HG03280 (cell line): ENCODE data around the gene SLC8A3.

Experiments used
- ATAC-seq: cut with Tn5 transposase; IDR thresholded peaks from one replicate; pipeline ENCODE4 v1.9.1; 2021; ENCODE audit warnings: mild to moderate bottlenecking, moderate library complexity; ENCODE audit not compliant: unreplicated experiment

The SLC8A3 gene

GRCh38 chr14:70123796-70124195 lies 65.0 kb downstream of the SLC8A3 start:
- ATAC-seq: no peak

DNA sequence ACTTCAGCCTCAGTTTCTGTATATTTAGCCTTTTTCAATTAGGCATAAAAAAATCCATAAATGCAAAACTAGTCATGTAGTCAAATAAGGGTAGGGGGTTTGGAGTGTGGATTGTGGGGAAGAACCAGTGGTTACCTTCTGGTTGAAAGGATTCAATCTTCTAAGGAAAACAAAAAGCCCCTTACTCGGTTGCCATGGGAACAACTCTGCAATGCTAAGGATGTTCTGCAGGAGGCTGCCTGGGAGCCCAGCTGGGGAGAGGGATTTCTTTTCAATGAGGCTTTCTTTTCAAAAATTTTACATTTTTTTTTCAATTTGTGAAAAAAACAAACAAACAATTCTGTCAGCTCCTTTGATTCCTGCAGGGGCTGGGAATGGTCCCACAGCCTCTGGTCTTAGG lies 67.2 kb downstream of the SLC8A3 start:
- no peak for ATAC-seq

GRCh38 chr14:70118064-70118463 lies 70.7 kb downstream of the SLC8A3 start:
- ATAC-seq: no peak

DNA sequence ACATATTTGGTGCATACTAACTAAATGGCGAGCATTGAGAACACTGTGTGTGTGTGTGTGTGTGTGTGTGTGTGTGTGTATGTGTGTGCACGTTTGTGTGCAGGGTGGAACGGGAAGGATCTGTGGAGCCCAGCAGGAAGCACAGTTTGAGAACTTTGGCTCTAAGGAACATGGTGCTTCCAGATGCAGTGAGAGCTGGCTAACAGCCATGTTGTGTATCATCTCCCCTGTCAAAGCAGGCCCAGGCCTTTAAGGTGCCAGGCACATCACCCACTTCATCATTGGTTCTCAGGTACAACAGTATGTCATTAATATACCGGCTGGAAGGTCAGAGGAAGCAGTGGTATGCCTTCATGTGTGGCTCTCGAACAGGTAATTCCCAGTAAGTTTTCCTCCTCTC lies 72.5 kb downstream of the SLC8A3 start:
- ATAC-seq: no peak

GRCh38 chr14:70114621-70115156 lies 74.1 kb downstream of the SLC8A3 start:
- no peak for ATAC-seq

DNA sequence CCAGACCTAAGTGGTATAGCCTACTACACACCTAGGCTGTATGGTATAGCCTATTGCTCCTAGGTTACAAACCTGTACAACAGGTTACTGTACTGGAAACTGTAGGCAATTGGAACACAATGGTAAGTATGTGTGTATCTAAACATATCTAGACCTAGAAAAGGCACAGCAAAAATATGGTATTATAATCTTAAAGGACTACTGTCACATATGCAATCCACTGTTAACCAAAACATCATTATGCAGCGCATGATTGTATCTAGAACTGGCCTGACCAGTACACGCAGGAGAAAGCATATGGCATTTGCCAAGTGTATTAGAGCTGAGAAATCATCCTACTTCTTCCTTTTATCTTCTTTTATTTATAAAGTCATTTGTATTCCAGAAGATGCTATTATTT lies 75.5 kb downstream of the SLC8A3 start:
- no peak for ATAC-seq

DNA sequence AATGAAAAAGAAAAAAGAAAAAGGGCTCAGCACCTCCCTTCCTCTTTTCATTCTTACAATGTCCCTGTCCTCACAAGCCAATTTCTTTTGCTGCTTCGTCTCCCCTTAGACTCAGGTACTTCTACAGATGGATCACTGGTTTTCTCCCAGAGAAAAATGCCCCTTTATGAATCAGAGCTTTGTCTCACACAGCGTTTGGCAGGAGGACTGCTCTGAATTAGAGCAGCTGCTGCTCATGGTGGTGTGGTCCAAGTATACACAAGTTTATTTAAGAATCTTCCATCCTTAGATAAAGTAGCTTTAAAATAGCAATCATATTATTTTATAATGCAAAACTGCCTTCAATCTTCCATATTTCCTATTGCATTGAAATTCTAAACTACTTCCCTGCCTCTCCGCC lies 80.3 kb downstream of the SLC8A3 start:
- ATAC-seq: no peak

GRCh38 chr14:70107309-70107708 lies 81.4 kb downstream of the SLC8A3 start:
- ATAC-seq: no peak

GRCh38 chr14:70100071-70100470 lies 88.7 kb downstream of the SLC8A3 start:
- no peak for ATAC-seq

GRCh38 chr14:70098250-70098809 lies 90.4 kb downstream of the SLC8A3 start:
- no peak for ATAC-seq

- no peak for ATAC-seq
Measured at GRCh38 chr14:70097576-70098249, 91.0 kb downstream of the SLC8A3 start.

DNA sequence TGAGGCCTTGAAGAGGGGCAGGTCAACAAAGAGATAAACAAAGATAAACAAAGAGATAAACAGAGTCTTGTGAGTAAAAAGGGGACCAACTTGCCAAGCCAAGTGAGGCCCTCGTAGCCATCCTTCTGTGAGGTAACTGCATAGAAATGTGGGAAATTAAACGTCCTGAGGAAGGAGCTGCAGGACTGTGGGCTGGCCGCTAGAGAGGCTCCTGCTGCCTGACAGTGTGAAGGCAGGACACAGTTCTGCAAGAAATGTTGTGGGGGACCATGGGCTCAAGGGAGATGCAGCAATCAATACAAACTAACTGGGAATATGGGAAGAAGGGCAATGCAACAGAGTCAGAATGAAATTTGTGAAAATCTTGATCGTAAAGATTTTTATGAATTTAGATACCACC lies 91.9 kb downstream of the SLC8A3 start:
- ATAC-seq: no peak

DNA sequence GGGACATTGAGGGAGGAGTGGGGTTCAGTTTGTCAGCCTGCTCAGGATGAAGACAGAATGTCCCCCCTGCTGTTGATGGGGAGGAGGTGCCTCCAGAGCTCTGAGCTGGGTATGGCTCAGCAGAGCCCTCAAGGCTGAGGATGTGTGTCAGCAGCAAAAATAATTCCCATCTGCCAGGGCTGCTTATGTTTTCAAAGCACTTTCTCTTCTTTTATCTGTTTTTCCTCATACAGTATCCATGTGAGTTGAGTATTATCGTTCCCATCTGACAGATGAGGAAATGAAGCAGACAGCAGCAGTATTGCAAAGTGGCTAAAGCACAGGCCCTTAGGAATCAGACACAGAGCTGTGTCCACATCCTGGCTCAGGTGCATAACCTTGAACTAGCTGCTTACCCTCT lies 94.1 kb downstream of the SLC8A3 start:
- no peak for ATAC-seq

- no peak for ATAC-seq
Measured at GRCh38 chr14:70094106-70094505, 94.6 kb downstream of the SLC8A3 start.

DNA sequence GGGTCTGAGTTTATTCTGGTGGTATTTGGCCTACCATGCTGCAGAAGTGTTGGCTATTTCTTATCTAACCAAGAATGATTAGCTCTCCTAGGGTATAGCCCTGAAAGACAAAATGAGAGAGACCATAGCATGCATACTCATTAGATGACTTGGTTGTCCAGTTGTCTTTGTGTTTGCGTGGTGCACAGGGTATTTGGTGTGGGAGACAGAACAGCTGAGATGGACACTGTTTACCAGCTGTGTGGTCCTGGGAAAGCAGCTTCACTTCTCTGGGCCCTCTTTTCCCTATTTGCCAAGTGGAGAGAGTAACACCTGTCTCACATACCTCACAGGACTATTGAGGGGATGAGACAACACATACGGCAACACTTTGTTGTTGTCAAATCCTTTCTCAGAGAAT lies 95.6 kb downstream of the SLC8A3 start:
- ATAC-seq: no peak

DNA sequence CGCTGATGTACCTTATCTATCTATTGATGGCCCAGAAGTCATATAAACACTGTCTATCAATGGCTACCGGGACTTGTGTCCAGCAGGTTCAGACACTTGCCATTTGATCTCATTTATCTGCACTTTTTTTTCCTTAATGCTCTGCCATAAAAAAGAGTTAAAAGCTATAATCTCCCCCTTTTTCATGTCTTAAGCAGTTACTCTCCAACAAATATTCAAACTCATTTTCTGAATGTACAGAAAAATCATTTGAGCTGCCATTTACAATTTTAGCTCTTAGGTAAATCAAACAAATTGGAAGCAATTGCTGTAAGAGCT lies 101.4 kb downstream of the SLC8A3 start:
- no peak for ATAC-seq

DNA sequence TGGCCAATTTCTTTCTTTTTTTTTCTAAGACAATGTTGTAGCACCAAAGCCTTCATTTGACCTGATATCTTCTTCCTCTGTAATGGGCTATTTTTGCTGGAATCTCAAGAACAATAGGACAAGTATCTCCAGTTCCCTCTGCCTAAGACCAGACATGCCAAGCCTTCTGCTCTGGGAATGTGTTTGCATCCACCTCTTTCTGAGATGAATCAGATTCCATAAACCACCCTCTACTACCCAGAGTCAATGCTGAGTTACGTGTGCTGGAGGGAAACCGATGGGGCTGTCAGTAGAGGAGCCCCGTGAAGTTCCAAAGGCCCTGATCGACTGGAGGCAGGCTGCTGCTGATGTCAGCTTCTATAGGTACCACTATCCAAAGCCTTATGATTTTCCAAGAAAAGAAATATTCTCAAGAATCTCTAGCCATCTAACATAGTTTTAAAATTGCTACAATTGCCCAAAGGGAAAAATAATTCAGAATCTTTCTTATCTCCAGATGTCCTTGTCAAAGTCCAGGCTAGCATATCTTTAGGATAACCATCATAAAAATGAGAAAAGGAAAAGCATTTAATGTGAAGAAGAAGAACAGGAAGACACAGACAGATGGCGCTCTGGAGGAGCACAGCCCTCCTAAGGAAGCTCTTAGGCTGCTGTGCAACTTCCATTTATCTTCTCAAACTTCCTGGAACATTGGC lies 101.9 kb downstream of the SLC8A3 start:
- ATAC-seq: no peak

DNA sequence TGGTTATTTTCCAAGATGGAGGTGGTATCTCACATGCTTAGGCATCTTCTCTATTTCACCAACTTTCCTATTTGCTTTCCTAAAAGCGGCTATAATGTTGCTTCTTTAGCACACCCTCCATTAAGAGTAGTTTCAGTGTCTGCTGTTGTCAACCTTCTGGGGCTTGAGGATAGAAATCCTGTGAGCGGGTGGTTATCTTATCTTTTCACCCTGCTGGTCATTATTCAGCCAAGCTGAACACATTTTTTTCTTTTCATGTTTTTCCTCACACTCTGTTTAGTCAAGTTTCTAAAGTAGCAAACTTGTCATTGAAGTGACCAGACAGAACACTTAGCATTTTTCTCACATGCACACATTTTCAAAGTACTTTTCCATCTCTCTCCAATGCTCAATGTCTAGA lies 104.5 kb downstream of the SLC8A3 start:
- no peak for ATAC-seq

DNA sequence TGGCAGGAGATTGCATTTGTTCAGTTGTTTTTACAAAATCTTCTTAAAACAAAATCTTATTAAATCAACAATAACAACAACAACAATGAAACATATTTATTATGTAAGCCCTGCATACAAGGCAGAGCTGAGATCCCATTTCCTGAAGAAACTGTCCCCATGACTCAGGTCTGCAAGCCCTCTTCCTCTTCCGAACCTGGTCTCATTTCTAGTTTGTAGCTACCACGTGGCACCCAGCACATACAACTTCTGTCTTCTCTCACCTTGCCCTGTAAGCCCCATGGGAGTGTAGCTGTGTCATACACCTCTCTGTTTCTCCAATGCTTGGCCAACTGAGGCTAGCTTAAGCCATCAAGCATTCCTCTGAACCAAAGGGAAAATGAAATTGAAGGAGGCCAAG lies 106.4 kb downstream of the SLC8A3 start:
- ATAC-seq: no peak

- ATAC-seq: no peak
Measured at GRCh38 chr14:70080076-70080475, 108.7 kb downstream of the SLC8A3 start.

DNA sequence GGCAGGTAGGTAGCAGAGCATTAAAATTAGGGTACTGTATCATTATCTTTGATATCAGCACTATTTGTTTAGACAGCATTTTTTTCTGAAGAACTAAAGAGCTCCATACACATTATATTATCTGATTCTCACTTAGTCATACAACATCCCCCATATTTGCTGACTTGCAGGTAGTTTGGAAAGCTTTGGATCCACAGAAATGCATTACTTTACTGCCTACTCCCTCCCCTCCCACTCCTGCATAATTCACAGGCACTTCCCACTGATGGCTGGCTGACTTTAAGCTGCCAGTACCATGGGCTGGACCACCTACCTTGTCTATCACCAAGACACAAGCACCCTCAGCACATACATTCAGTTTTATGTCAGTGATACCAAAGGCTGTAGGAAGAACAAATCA lies 110.4 kb downstream of the SLC8A3 start:
- ATAC-seq: no peak

- ATAC-seq: no peak
Measured at GRCh38 chr14:70077720-70078119, 111.0 kb downstream of the SLC8A3 start.
